WERI-Rb-1 (cell line): Measurements from ENCODE around the gene SMIM23.
"Not testable (repeated sequence)": the region's sequence is repeated elsewhere in the genome, so short reads cannot be mapped to it uniquely, and the experiment has no call there.

Experiments used
- DNase-seq: peaks from one replicate; pipeline ENCODE4 v3.0.0-alpha.2; 2020
- H3K27ac ChIP-seq: fragments of 250-450 bp; sonication (Bioruptor Pico); 2 replicates; pipeline ENCODE4 v1.5.1; 2020; ENCODE audit warnings: mild to moderate bottlenecking, moderate library complexity
- H3K27me3 ChIP-seq: fragments of 250-450 bp; sonication (Bioruptor Pico); 2 replicates; pipeline ENCODE4 v1.5.1; 2021; ENCODE audit warnings: mild to moderate bottlenecking, low read depth, moderate library complexity; ENCODE audit not compliant: insufficient read depth, severe bottlenecking
- H3K36me3 ChIP-seq: fragments of 250-450 bp; sonication (Bioruptor Pico); 2 replicates; pipeline ENCODE4 v1.5.1; 2020; ENCODE audit warnings: mild to moderate bottlenecking, moderate library complexity
- H3K4me3 ChIP-seq: 2 replicates; pipeline ENCODE4 v1.5.1; 2011; ENCODE audit warnings: low read depth, mild to moderate bottlenecking, control low read depth, low read length
- H3K9me3 ChIP-seq: fragments of 250-450 bp; sonication (Bioruptor Pico); 2 replicates; pipeline ENCODE4 v1.5.1; 2021; ENCODE audit warnings: mild to moderate bottlenecking, moderate library complexity; ENCODE audit not compliant: severe bottlenecking
- TF ChIP-seq, protein P1 (sequence below): IDR thresholded peaks from 2 replicates; pipeline ENCODE4 v1.5.1; 2011; ENCODE audit warnings: low read depth, mild to moderate bottlenecking, control low read depth, inconsistent platforms, low read length

SMIM23 gene

DNA sequence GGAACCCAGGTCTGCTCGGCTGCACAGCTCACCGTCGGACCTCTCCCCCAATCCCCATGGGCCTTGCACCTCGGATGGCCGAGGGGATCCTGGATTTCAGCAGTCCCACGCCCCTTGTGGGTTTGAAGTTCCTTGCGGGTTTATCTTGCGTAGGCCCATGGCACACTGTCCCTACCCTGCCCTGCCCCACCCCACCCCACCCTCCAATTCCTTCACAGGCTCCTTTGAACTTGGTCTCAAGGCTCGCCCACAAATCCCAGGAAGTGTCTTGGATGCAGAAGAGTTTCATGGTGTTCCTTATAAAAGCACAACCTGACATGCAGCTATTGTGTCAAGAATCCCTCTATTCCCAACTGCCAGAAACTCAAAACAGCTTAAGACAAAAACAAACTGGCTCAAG is 11.2 kb upstream of the SMIM23 start:
- no peak overlapping the region for H3K4me3 ChIP-seq
- TF ChIP-seq, protein P1, sequence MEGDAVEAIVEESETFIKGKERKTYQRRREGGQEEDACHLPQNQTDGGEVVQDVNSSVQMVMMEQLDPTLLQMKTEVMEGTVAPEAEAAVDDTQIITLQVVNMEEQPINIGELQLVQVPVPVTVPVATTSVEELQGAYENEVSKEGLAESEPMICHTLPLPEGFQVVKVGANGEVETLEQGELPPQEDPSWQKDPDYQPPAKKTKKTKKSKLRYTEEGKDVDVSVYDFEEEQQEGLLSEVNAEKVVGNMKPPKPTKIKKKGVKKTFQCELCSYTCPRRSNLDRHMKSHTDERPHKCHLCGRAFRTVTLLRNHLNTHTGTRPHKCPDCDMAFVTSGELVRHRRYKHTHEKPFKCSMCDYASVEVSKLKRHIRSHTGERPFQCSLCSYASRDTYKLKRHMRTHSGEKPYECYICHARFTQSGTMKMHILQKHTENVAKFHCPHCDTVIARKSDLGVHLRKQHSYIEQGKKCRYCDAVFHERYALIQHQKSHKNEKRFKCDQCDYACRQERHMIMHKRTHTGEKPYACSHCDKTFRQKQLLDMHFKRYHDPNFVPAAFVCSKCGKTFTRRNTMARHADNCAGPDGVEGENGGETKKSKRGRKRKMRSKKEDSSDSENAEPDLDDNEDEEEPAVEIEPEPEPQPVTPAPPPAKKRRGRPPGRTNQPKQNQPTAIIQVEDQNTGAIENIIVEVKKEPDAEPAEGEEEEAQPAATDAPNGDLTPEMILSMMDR: no peak
- peaks cover under 1% of the 10 kb centered on the region for H3K27me3 ChIP-seq
- H3K27ac ChIP-seq: no peak overlapping the region
- H3K9me3 ChIP-seq: no peaks in the 10 kb centered on the region
- DNase-seq: no peak
- no peaks in the 10 kb centered on the region for H3K36me3 ChIP-seq

DNA sequence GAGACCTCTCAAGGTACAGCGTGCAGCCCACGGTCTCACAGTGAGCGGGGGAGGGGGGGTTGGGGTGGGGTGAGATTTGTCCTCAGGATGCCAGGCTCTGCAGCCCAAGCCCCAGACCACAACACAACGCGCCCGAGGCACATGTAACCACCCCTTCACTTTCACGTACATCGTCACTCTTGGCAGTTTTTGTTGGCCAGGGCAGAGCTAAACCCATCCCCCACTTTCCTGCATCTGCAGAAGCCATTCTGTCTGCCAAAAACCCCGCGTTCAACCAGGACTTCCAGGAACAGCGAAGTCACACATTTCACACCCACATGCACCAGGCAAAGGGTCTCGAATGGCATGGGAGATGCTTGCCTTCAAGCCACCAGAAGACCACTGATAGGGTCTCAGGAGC is 9.4 kb upstream of the SMIM23 start:
- Histone ChIP-seq H3K4me3 (no peak overlapping the region), H3K27ac (no peak overlapping the region), H3K9me3 (no peaks in the 10 kb centered on the region), H3K27me3 (peaks cover 10% of the 10 kb centered on the region), H3K36me3 (no peaks in the 10 kb centered on the region)
- TF ChIP-seq, protein P1: no peak
- no peak for DNase-seq

DNA sequence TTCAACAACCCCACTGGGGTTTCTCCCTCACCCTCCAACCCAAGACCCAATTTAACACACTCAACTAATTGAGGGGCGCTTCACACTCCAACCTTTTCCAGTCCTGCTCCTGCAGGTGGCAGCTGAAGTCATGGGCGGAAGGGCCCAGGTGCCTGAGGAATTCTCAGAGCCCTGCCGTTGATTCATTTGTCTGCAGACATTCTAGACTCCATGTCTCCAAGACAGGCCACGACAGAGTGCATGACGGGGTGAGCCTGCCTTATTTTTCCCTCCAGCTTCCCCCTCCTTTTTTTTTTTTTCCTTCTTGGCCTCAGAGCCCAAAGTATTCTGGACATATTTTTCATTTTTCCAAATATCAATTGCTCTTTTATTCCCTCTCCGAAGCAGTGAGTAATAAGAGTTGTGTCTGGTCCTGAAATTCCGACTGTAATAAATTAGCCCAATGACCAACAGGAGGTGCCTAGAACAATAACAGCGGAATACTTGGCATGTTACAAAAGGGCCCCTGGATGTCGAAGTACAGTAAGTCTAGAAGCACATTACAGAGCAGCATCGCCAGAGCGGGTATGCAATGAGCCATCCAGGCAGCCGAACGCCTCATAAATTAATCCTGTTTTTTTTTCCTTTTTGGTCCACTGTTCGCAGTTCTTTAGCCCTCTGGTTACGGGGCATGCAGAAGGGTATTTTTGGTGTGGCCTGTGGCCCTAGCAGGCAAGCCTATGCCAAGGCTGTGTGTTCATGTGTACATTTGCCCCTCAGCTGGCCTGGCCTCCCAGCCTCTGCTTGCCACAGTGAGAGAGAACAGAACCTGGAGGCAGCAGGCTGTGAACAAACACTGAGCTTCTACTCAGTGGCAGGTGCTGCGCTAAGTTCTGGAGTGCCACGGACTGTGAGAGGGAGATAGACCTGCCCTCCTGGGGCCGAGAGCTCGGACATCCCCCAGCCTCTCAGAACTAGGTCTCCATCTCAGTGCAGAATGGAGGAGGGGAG is 8.6 kb upstream of the SMIM23 start:
- no peaks in the 10 kb centered on the region for H3K9me3 ChIP-seq
- no peak overlapping the region for H3K4me3 ChIP-seq
- TF ChIP-seq, protein P1: no peak
- no peak overlapping the region for H3K27ac ChIP-seq
- DNase-seq: no peak
- no peaks in the 10 kb centered on the region for H3K36me3 ChIP-seq
- H3K27me3 ChIP-seq: peaks cover 10% of the 10 kb centered on the region

DNA sequence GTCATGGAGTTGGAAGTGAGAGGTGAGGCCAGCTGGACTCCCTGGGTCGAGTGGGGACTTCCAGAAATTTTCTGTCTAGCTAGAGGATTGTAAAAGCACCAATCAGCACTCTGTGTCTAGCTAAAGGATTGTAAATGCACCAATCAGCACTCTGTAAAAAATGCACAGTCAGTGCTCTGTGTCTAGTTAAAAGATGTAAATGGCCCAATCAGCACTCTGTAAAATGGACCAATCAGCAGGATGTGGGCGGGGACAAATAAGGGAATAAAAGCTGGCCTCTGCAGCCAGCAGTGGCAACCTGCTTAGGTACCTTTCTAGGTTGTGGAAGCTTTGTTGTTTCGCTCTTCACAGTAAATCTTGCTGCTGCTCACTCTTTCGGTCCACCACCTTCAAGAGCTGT is 3.9 kb upstream of the SMIM23 start:
- H3K4me3 ChIP-seq, H3K27ac ChIP-seq, H3K36me3 ChIP-seq, H3K9me3 ChIP-seq, DNase-seq: not testable (repeated sequence)
- H3K27me3 ChIP-seq: peaks cover 34% of the 10 kb centered on the region

DNA sequence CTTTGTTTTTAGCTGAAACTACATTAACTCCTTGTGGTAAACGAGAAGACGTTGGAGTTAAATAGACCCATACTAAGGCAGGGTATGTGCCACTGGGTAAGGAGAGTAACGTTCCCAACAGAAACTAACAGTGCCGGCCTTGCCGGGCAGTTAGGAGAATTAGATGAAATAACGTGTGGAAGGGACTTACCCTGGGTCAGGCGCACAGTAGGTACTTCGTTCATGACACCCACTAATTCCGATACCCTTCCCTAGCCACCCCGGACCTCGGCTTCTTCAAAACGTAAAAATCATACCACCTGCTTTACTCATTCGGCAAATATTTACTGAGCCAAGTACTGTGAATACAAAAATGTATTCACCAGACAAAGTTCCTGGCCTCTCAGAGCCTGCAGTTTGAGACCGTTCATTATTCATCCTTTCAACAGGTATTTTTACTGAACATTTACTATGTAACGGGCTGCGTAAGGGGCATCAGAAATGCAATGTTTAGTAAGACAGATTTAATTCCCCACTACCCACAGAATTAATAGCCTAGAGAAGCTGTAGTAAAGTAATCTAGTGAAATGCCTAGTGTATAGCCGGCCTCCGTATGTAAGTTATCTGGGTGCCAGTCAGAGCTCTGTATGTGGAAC is 3.2 kb upstream of the SMIM23 start:
- TF ChIP-seq, protein P1: no peak
- peaks cover 37% of the 10 kb centered on the region for H3K27me3 ChIP-seq
- H3K9me3 ChIP-seq: no peaks in the 10 kb centered on the region
- DNase-seq: no peak
- no peak overlapping the region for H3K4me3 ChIP-seq
- no peaks in the 10 kb centered on the region for H3K36me3 ChIP-seq
- H3K27ac ChIP-seq: no peak overlapping the region

DNA sequence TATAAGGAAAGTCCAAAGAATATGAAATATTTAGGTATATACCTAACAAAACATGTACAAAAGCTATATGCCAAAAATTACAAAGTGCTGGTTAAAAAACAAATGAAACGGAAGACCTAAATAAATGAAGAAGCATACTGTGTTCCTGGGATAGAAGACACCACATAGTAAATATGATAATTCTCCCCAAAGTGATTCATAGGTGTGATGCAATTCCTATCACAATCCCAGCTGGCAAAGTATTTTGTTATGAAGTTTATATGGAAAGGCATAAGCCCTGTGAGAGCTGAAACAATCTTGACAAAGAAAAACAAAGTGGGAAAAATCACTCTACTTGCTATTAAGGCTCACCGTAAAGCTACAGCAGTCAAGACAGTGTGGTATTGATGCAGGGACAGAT is 2.6 kb upstream of the SMIM23 start:
- TF ChIP-seq, protein P1: no peak
- H3K27me3 ChIP-seq: peaks cover 39% of the 10 kb centered on the region

More for the DNA sequence above, 2.6 kb upstream of the SMIM23 start:
- no peaks in the 10 kb centered on the region for H3K36me3 ChIP-seq
- no peak overlapping the region for H3K27ac ChIP-seq
- no peaks in the 10 kb centered on the region for H3K9me3 ChIP-seq
- no peak overlapping the region for H3K4me3 ChIP-seq
- no peak for DNase-seq
